Activated CD4-positive, alpha-beta T cell treated with anti-CD3 and anti-CD28 coated beads, Interleukin-2, Interleukin-6, amounts not matched to agents 100 ng/mL and 50 ng/mL, durations not matched to agents 16 hours and 8 hours (primary cell): ENCODE measurements around the gene HDDC2.

Experiments used
- DNase-seq: peaks from one replicate; pipeline ENCODE4 v3.0.0-alpha.2; 2020

HDDC2 gene

DNA sequence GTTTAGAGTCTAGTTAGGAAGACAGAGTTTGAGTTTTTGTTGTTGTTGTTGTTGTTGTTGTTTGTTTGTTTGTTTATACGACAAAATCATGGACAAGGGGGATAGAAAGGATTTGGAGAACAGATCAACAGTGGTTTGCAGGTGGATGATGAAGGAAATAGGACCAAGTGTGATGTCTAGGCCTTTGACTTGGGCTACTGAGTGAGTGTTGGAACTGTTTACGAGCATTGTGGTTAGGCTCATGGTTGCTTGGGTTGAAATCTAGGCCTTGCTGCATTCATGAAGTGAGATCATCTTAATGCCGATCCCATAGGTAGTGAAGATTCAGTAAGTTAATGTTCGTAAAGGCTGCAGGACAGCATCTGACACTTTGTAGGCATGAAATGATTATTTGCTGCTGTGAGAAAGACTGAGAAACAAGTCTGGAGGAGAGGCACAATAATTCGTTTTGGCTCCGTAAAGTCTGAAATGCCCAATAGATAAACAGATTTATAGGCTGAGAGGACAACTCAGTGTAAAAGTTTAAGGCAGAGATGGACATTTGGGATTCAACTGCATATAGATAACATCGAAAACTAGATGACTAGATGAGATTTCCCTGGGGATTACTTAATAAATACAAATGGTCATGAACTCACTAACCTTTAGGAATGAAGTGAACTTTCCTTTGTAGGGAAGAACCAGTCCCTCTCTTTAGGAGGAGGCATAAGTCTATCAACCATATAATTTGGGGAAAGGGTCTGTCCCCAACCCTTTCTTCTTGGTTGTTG, 70.0 kb downstream of the HDDC2 start:
- no peak for DNase-seq

DNA sequence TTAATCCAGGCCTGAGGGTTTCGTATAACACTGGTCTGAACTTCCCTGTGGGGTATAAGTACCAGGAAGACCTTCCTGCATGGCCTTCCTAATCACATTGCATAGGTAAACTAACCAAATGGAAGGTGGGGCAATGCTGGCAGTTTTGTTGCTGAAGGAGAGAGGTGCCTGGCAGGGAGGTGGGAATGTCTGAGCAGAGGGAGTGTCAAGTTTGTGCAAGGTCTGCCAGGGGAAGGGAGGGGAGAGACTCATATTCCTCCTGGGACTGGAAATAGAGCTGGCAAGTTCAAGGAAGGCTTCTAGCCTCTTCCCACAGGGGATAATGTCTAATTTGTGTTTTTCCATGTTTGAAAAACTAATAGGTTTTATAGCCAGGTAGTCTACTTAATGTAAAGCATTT, 70.6 kb downstream of the HDDC2 start:
- DNase-seq: no peak

DNA sequence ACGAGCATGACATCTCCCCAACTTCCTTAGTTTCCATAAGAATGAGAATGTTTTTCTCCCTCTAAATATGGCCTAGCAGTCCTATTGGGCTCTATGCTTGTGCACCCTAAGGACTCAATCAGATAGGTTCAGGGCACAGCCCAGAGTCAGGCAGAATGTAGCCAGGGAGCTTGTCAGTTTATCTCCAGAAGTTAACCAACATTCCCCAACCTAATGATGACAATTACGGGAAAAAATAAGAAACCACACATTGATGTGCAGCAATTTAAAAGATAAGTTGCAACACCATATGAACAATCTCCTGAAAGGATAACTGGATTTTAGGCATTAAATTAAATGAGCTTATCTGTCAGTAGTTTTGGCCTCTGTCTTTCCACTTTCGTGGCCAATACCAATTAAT, 71.1 kb downstream of the HDDC2 start:
- no peak for DNase-seq

DNA sequence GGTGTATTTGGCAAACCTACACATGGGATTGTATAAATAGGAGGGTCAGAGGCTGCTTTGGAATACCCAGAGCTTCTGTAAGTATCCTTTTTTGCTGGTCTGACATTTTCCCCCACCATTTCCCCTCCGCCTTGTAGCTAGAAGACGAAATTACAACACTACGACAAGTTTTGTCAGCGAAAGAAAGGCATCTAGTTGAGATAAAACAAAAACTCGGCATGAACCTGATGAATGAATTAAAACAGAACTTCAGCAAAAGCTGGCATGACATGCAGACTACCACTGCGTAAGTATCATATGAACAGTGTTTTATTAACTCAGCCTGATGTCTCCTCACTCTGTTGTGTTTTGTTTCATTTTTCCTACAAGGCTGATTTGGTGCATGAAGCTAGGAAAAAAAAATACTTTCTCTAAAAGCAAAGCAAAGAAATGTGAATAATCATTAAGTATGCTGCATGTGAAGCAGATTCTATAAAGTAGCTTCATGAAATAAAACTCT, 72.7 kb downstream of the HDDC2 start:
- no peak for DNase-seq

DNA sequence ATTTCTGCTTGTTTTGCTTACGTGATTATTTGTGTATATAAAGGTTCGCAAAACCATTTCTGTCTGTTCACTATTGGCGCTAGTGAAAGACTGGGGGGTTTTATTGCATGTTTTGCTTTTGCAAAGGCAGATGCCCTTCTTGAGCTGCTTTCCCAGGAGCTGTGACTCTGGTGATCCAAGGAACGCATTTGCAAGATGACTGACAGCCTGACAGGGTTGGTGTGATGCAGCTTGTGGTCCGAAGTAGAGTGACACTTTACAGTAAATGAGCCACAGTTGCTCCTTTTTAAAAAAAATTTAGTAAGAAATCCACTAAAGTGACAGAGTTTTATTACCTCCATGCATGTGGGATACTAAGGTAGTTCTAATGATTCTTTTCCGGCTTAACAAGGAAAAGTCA, 74.5 kb downstream of the HDDC2 start:
- DNase-seq: no peak
